SU-DHL-6 (cell line): ENCODE results near the gene CPNE2.

ENCODE experiments used
- H2AFZ ChIP-seq: fragments of 200-600 bp; sonication (generic); 2 replicates; pipeline ENCODE4 v1.6.1; 2014; ENCODE audit warnings: low read depth, mild to moderate bottlenecking, moderate library complexity, mixed read lengths, antibody characterized with exemption, low read length; ENCODE audit not compliant: severe bottlenecking
- H3F3A ChIP-seq: fragments of 200-600 bp; shearing (Covaris generic); 2 replicates; pipeline ENCODE4 v1.6.0; 2016; ENCODE audit warnings: antibody characterized with exemption, mild to moderate bottlenecking; ENCODE audit not compliant: insufficient read depth
- H3K27ac ChIP-seq: fragments of 200-600 bp; sonication (generic); 2 replicates; pipeline ENCODE4 v1.5.1; 2016; ENCODE audit warnings: low read depth, mild to moderate bottlenecking, low read length, moderate library complexity, mixed read lengths
- H3K27me3 ChIP-seq: fragments of 200-600 bp; sonication (generic), shearing (Covaris generic); 2 replicates; pipeline ENCODE4 v1.6.0; 2014; ENCODE audit warnings: mild to moderate bottlenecking, low read length
- H3K36me3 ChIP-seq: fragments of 200-600 bp; sonication (generic); 2 replicates; pipeline ENCODE4 v1.6.1; 2014; ENCODE audit warnings: mild to moderate bottlenecking, low read length, mixed read lengths
- H3K4me2 ChIP-seq: fragments of 300-600, 200-600 bp; shearing (Covaris generic), sonication (generic); 2 replicates; pipeline ENCODE4 v1.6.0; 2014; ENCODE audit warnings: low read length, low read depth, mild to moderate bottlenecking; ENCODE audit not compliant: poor library complexity, severe bottlenecking
- H3K4me3 ChIP-seq: fragments of 200-600 bp; sonication (generic); 2 replicates; pipeline ENCODE4 v1.5.1; 2014; ENCODE audit warnings: antibody characterized with exemption, low read length, mild to moderate bottlenecking, mixed read lengths; ENCODE audit not compliant: insufficient read depth, poor library complexity, severe bottlenecking
- H3K79me2 ChIP-seq: fragments of 200-600 bp; sonication (generic); 2 replicates; pipeline ENCODE4 v1.6.1; 2014; ENCODE audit warnings: mild to moderate bottlenecking, low read length, moderate library complexity; ENCODE audit not compliant: insufficient read depth
- H3K9ac ChIP-seq: fragments of 200-600 bp; sonication (generic); 2 replicates; pipeline ENCODE4 v1.7.0; 2014; ENCODE audit warnings: mild to moderate bottlenecking, low read length
- H3K9me2 ChIP-seq: fragments of 200-600 bp; sonication (generic); replicated peaks from 2 replicates; pipeline ENCODE4 v1.6.1; 2014; ENCODE audit warnings: low read length; ENCODE audit not compliant: insufficient read depth
- H3K9me3 ChIP-seq: fragments of 200-600 bp; sonication (generic); 2 replicates; pipeline ENCODE4 v1.6.1; 2014; ENCODE audit warnings: low read length, mixed read lengths; ENCODE audit not compliant: insufficient read depth
- H4K20me1 ChIP-seq: fragments of 200-600 bp; sonication (generic); 2 replicates; pipeline ENCODE4 v1.6.1; 2014; ENCODE audit warnings: low read depth, mild to moderate bottlenecking, antibody characterized with exemption, low read length, moderate library complexity, mixed read lengths
- EZH2phosphoT487 ChIP-seq: fragments of 200-600 bp; sonication (generic), shearing (Covaris generic); conservative IDR thresholded peaks from 2 replicates; pipeline ENCODE4 v1.6.1; 2018; ENCODE audit warnings: mild to moderate bottlenecking, antibody characterized with exemption, low read length, moderate library complexity, mixed read lengths
- TF ChIP-seq, protein P1 (sequence below): fragments of 200-600 bp; sonication (generic); IDR thresholded peaks from one replicate; pipeline ENCODE4 v1.5.1; 2017; ENCODE audit warnings: antibody characterized with exemption, mild to moderate bottlenecking, low read length, moderate library complexity; ENCODE audit not compliant: insufficient read depth, poor library complexity, severe bottlenecking

Gene CPNE2

DNA sequence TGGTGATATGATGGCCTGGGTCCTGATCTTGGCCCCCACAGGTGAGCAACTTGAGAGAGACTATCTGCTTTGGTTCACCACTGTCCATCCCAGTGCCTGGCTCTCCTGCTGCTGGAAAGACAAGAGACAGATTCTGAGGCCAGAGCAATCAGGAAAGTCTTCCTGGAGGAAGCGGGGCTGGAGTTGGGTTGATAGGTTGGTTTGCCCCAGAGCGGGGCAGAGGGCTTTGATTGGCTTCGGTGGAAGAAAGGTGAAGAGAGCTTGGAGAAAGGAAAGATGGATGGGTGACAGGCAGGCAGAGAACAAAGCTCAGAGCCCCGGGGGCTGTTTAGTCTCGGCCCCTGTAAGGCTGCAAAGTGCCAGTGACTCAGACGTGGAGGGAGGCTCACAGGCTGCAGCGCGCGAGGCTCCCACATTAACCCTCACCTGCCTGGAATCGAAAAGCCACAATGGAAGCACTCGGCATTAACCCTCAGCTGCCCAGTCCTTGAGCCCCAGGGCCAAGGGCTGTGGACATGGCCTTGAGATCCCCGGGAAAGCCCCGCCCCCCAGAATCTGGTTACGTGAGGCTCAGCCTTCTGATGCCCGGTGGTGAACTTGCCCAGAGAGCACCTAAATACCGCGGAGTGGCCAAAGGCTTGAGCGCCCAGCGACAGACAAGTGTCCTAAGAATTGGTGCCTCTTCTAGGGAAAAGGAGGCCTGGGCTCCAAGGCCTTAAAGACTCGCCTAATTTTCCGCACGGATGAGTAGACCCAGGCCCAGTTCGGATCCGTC lies 996 bp upstream of the CPNE2 start:
- Histone ChIP-seq H2AFZ (no peak overlapping the region), H4K20me1 (no peaks in the 10 kb centered on the region), H3F3A (no peaks in the 10 kb centered on the region), H3K79me2 (no peaks in the 10 kb centered on the region), H3K9me3 (no peaks in the 10 kb centered on the region), H3K9me2 (no peaks in the 10 kb centered on the region), H3K9ac (no peak overlapping the region), H3K27me3 (no peaks in the 10 kb centered on the region), H3K27ac (no peak overlapping the region), H3K36me3 (no peaks in the 10 kb centered on the region), H3K4me2 (no peak overlapping the region), H3K4me3 (no peak overlapping the region)
- TF ChIP-seq EZH2phosphoT487, result no peak
- TF ChIP-seq, protein P1, sequence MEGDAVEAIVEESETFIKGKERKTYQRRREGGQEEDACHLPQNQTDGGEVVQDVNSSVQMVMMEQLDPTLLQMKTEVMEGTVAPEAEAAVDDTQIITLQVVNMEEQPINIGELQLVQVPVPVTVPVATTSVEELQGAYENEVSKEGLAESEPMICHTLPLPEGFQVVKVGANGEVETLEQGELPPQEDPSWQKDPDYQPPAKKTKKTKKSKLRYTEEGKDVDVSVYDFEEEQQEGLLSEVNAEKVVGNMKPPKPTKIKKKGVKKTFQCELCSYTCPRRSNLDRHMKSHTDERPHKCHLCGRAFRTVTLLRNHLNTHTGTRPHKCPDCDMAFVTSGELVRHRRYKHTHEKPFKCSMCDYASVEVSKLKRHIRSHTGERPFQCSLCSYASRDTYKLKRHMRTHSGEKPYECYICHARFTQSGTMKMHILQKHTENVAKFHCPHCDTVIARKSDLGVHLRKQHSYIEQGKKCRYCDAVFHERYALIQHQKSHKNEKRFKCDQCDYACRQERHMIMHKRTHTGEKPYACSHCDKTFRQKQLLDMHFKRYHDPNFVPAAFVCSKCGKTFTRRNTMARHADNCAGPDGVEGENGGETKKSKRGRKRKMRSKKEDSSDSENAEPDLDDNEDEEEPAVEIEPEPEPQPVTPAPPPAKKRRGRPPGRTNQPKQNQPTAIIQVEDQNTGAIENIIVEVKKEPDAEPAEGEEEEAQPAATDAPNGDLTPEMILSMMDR, result no peak

- Histone ChIP-seq H3K4me3 (peak overlapping the region; percentile 51), H3K9ac (peak overlapping the region; percentile 40; the same call in 1 of the 2 replicates), H2AFZ (no peak overlapping the region), H3F3A (no peaks in the 10 kb centered on the region), H3K36me3 (no peaks in the 10 kb centered on the region), H3K27ac (no peak overlapping the region), H3K9me3 (no peaks in the 10 kb centered on the region), H3K79me2 (no peaks in the 10 kb centered on the region), H4K20me1 (no peaks in the 10 kb centered on the region), H3K27me3 (no peaks in the 10 kb centered on the region), H3K9me2 (no peaks in the 10 kb centered on the region), H3K4me2 (peak overlapping the region; percentile 56)
- TF ChIP-seq EZH2phosphoT487, result no peak
- TF ChIP-seq, protein P1, result peak; percentile 60
These were observed 516 bp downstream of the CPNE2 start for GRCh38 chr16:57092786-57093411.

GRCh38 chr16:57093666-57094564 lies 1.5 kb downstream of the CPNE2 start:
- no peaks in the 10 kb centered on the region for H3K36me3 ChIP-seq
- TF ChIP-seq, protein P1, result no peak
- no peak for TF ChIP-seq EZH2phosphoT487
- H3K79me2 ChIP-seq, result no peaks in the 10 kb centered on the region
- no peaks in the 10 kb centered on the region for H3K27me3 ChIP-seq
- H4K20me1 ChIP-seq, result no peaks in the 10 kb centered on the region
- no peaks in the 10 kb centered on the region for H3F3A ChIP-seq
- H2AFZ ChIP-seq, result no peak overlapping the region
- no peak overlapping the region for H3K4me2 ChIP-seq
- no peaks in the 10 kb centered on the region for H3K9me3 ChIP-seq
- no peak overlapping the region for H3K27ac ChIP-seq
- no peaks in the 10 kb centered on the region for H3K9me2 ChIP-seq
- H3K4me3 ChIP-seq, result no peak overlapping the region
- no peak overlapping the region for H3K9ac ChIP-seq
